SK-N-SH (cell line): ENCODE data around the gene CHST9.

Experiments used
- CHD2 ChIP-seq: fragments of 150-350 bp; IDR thresholded peaks from 2 replicates; pipeline ENCODE4 v1.6.1; 2018; ENCODE audit warnings: low read length; ENCODE audit not compliant: partially characterized antibody
- CTCF ChIP-seq: fragments of 200-600 bp; sonication (generic); IDR thresholded peaks from 2 replicates; pipeline ENCODE4 v1.6.1; 2017; ENCODE audit warnings: antibody characterized with exemption, mild to moderate bottlenecking, moderate library complexity
- ELF1 ChIP-seq: IDR thresholded peaks from 2 replicates; pipeline ENCODE4 v1.4.0; 2012
- EZH2phosphoT487 ChIP-seq: fragments of 200-600 bp; sonication (generic); IDR thresholded peaks from 2 replicates; pipeline ENCODE4 v1.6.1; 2017; ENCODE audit warnings: low read depth, mixed run types, mild to moderate bottlenecking, antibody characterized with exemption, moderate library complexity, borderline replicate concordance
- FOXJ3 ChIP-seq: sonication (generic); formaldehyde crosslinking; IDR thresholded peaks from 2 replicates; pipeline ENCODE4 v1.5.1; 2020; ENCODE audit warnings: mild to moderate bottlenecking, missing genetic modification reagents
- NRF1 ChIP-seq: IDR thresholded peaks from 2 replicates; pipeline ENCODE4 v1.6.1; 2012; ENCODE audit warnings: low read depth, mild to moderate bottlenecking, low read length
- POLR2AphosphoS5 ChIP-seq: IDR thresholded peaks from 2 replicates; pipeline ENCODE4 v1.6.1; 2012; ENCODE audit warnings: low read depth, low read length
- RAD21 ChIP-seq: IDR thresholded peaks from 2 replicates; pipeline ENCODE4 v1.6.1; 2012; ENCODE audit warnings: mild to moderate bottlenecking, low read length
- RCOR1 ChIP-seq: fragments of 150-350 bp; IDR thresholded peaks from 2 replicates; pipeline ENCODE4 v1.6.1; 2017; ENCODE audit warnings: antibody characterized with exemption, low read length
- RXRA ChIP-seq: IDR thresholded peaks from 2 replicates; pipeline ENCODE4 v1.4.0; 2012; ENCODE audit warnings: low read depth, mild to moderate bottlenecking, borderline replicate concordance
- SIN3A ChIP-seq: IDR thresholded peaks from 2 replicates; pipeline ENCODE4 v1.6.1; 2012; ENCODE audit warnings: low read depth, mild to moderate bottlenecking, low read length, moderate library complexity, borderline replicate concordance
- TAF1 ChIP-seq: IDR thresholded peaks from 2 replicates; pipeline ENCODE4 v1.6.1; 2012; ENCODE audit warnings: low read depth, mild to moderate bottlenecking, low read length, moderate library complexity, borderline replicate concordance
- USF2 ChIP-seq: fragments of 150-350 bp; IDR thresholded peaks from 2 replicates; pipeline ENCODE4 v1.6.1; 2017; ENCODE audit warnings: antibody characterized with exemption, low read length, low read depth, borderline replicate concordance
- TF ChIP-seq, protein P1 (sequence below): IDR thresholded peaks from 2 replicates; pipeline ENCODE4 v1.6.1; 2012; ENCODE audit warnings: mild to moderate bottlenecking, low read depth, low read length, moderate library complexity

GRCh38 chr18:26930630-26931029, 254.5 kb downstream of the CHST9 start:
- no peak for TF ChIP-seq CTCF
- TF ChIP-seq, protein P1, sequence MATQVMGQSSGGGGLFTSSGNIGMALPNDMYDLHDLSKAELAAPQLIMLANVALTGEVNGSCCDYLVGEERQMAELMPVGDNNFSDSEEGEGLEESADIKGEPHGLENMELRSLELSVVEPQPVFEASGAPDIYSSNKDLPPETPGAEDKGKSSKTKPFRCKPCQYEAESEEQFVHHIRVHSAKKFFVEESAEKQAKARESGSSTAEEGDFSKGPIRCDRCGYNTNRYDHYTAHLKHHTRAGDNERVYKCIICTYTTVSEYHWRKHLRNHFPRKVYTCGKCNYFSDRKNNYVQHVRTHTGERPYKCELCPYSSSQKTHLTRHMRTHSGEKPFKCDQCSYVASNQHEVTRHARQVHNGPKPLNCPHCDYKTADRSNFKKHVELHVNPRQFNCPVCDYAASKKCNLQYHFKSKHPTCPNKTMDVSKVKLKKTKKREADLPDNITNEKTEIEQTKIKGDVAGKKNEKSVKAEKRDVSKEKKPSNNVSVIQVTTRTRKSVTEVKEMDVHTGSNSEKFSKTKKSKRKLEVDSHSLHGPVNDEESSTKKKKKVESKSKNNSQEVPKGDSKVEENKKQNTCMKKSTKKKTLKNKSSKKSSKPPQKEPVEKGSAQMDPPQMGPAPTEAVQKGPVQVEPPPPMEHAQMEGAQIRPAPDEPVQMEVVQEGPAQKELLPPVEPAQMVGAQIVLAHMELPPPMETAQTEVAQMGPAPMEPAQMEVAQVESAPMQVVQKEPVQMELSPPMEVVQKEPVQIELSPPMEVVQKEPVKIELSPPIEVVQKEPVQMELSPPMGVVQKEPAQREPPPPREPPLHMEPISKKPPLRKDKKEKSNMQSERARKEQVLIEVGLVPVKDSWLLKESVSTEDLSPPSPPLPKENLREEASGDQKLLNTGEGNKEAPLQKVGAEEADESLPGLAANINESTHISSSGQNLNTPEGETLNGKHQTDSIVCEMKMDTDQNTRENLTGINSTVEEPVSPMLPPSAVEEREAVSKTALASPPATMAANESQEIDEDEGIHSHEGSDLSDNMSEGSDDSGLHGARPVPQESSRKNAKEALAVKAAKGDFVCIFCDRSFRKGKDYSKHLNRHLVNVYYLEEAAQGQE = no peak
- TF ChIP-seq POLR2AphosphoS5 = no peak
- no peak for TF ChIP-seq FOXJ3
- TF ChIP-seq ELF1 = no peak
- TF ChIP-seq SIN3A = no peak
- TF ChIP-seq EZH2phosphoT487 = no peak
- no peak for TF ChIP-seq RXRA
- TF ChIP-seq CHD2 = no peak
- TF ChIP-seq USF2 = no peak
- TF ChIP-seq RCOR1 = no peak
- no peak for TF ChIP-seq TAF1
- no peak for TF ChIP-seq RAD21
- TF ChIP-seq NRF1 = no peak
